ENCODE results near the gene AHRR.

Gene AHRR

GRCh38 chr5:321726-322251 is 275 bp downstream of the AHRR start:
- no peak for DNase-seq

GRCh38 chr5:322281-322941 is 897 bp downstream of the AHRR start:
- no peak for DNase-seq

GRCh38 chr5:322942-323879 is 1.7 kb downstream of the AHRR start:
- no peak for DNase-seq

- no peak for DNase-seq
Measured at GRCh38 chr5:324736-325612, 3.5 kb downstream of the AHRR start.

- no peak for DNase-seq
Measured at GRCh38 chr5:326109-326508, 4.6 kb downstream of the AHRR start.

GRCh38 chr5:329121-329735 is 7.7 kb downstream of the AHRR start:
- no peak for DNase-seq

- DNase-seq = no peak
Measured at GRCh38 chr5:329768-330167, 8.3 kb downstream of the AHRR start.

GRCh38 chr5:332843-333242 is 11.3 kb downstream of the AHRR start:
- no peak for DNase-seq

GRCh38 chr5:333945-334344 is 12.4 kb downstream of the AHRR start:
- no peak for DNase-seq

GRCh38 chr5:334903-335739 is 13.6 kb downstream of the AHRR start:
- DNase-seq = no peak

GRCh38 chr5:335740-336038 is 14.2 kb downstream of the AHRR start:
- DNase-seq = no peak

GRCh38 chr5:337563-338130 is 16.1 kb downstream of the AHRR start:
- no peak for DNase-seq

GRCh38 chr5:342501-343460 is 21.3 kb downstream of the AHRR start:
- DNase-seq = no peak

- no peak for DNase-seq
Measured at GRCh38 chr5:343461-344401, 22.2 kb downstream of the AHRR start.

- no peak for DNase-seq
Measured at GRCh38 chr5:344668-345067, 23.2 kb downstream of the AHRR start.

- DNase-seq = no peak
Measured at GRCh38 chr5:345404-346195, 24.1 kb downstream of the AHRR start.

- DNase-seq = no peak
Measured at GRCh38 chr5:346229-346935, 24.9 kb downstream of the AHRR start.

Data from NCI-H1417 treated with DMSO at 0.1 percent for 48 hours (cell line).